ENCODE results near the gene BAZ1B. TPM values are rescaled to one million over a fixed set of nuclear protein-coding genes. Genes with fewer than 3 reads are reported as not detected.
A peak's percentile ranks its signal among the peaks of the same experiment; 100 is the strongest.
"Not testable (repeated sequence)": the region's sequence is repeated elsewhere in the genome, so short reads cannot be mapped to it uniquely, and the experiment has no call there.

The BAZ1B gene
- total and polyA plus RNA-seq, 5 donors from 2014 or later: 13.0 to 61.8 (median 13.9) TPM

GRCh38 chr7:73420016-73420415 lies 102.1 kb downstream of the BAZ1B start:
- not testable (repeated sequence) for H3K9me3 ChIP-seq (ENCODE audit: control insufficient read depth in 2 of 2, low read length in 2 of 2); H3K4me3 ChIP-seq (ENCODE audit: low read depth, low read length); H3K4me3 Mint-ChIP-seq; H3K27me3 ChIP-seq (ENCODE audit: control insufficient read depth, insufficient read depth, low read length); H3K36me3 ChIP-seq (ENCODE audit: control insufficient read depth, insufficient read depth, low read length); H3K27me3 Mint-ChIP-seq; H3K36me3 Mint-ChIP-seq; ATAC-seq (ENCODE audit: low read depth in 2 of 2); DNase-seq; H3K4me1 ChIP-seq (ENCODE audit: control insufficient read depth, insufficient read depth, low read length, poor library complexity, severe bottlenecking); H3K27ac ChIP-seq (ENCODE audit: insufficient read depth, low read length, poor library complexity, severe bottlenecking); H3K4me1 Mint-ChIP-seq; H3K9me3 Mint-ChIP-seq
- peak overlapping the region in 2 of 3 donors; percentile 14 to 51 for H3K27ac Mint-ChIP-seq

DNA sequence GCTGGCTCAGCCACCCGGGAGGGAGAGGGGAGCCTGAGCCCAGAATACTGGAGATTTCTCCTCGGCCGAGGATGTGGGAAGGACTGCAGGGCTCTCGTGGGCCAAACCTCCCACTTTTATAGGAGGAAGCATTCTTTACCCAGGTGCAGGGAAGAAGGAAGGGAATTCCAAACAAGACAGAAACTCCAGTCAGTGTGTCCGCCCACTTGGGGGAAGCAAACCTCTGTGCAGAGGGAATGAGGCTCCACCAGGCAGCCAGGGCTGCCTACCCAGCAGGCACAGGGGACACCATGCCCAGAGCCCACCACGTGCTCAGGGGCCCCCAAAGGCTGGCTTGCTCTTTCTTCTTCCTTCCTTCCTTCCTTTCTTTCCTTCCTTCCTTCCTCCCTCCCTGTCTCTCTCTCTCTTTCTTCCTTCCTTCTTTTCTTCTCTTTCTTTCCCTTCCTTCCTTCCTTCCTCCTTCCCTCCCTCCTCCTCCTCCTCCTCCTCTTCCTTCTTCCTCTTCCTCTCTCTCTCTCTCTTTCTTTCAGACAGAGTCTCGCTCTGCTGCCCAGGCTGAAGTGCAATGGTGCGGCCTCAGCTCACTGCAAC lies 103.9 kb downstream of the BAZ1B start:
- Mint-ChIP-seq H3K36me3 (no peaks in the 10 kb centered on the region), H3K27ac (no peak overlapping the region), H3K4me3 (no peak overlapping the region), H3K4me1 (peaks cover 0 to 8% (median 0%) of the 10 kb centered on the region in 4 donors), H3K27me3 (no peaks in the 10 kb centered on the region), H3K9me3 (no peaks in the 10 kb centered on the region)
- no peak overlapping the region for H3K27ac ChIP-seq (ENCODE audit: insufficient read depth, low read length, poor library complexity, severe bottlenecking)
- no peaks in the 10 kb centered on the region for H3K36me3 ChIP-seq (ENCODE audit: control insufficient read depth, insufficient read depth, low read length)
- DNase-seq (no peak), ATAC-seq (ENCODE audit: low read depth in 2 of 2) (no peak)
- no peaks in the 10 kb centered on the region for H3K4me1 ChIP-seq (ENCODE audit: control insufficient read depth, insufficient read depth, low read length, poor library complexity, severe bottlenecking)
- no peaks in the 10 kb centered on the region for H3K27me3 ChIP-seq (ENCODE audit: control insufficient read depth, insufficient read depth, low read length)
- H3K9me3 ChIP-seq (ENCODE audit: control insufficient read depth in 2 of 2, low read length in 2 of 2): no peaks in the 10 kb centered on the region
- H3K4me3 ChIP-seq (ENCODE audit: low read depth, low read length): no peak overlapping the region

GRCh38 chr7:73410541-73411131 lies 111.5 kb downstream of the BAZ1B start:
- not testable (repeated sequence) for H3K27ac ChIP-seq (ENCODE audit: insufficient read depth, low read length, poor library complexity, severe bottlenecking); H3K9me3 ChIP-seq (ENCODE audit: control insufficient read depth in 2 of 2, low read length in 2 of 2); H3K27me3 ChIP-seq (ENCODE audit: control insufficient read depth, insufficient read depth, low read length); H3K4me1 Mint-ChIP-seq; H3K9me3 Mint-ChIP-seq; H3K27me3 Mint-ChIP-seq; H3K4me3 ChIP-seq (ENCODE audit: low read depth, low read length); DNase-seq; H3K36me3 Mint-ChIP-seq; ATAC-seq (ENCODE audit: low read depth in 2 of 2); H3K4me3 Mint-ChIP-seq; H3K4me1 ChIP-seq (ENCODE audit: control insufficient read depth, insufficient read depth, low read length, poor library complexity, severe bottlenecking); H3K36me3 ChIP-seq (ENCODE audit: control insufficient read depth, insufficient read depth, low read length)
- H3K27ac Mint-ChIP-seq: peak overlapping the region in 1 of 3 donors; percentile 37

DNA sequence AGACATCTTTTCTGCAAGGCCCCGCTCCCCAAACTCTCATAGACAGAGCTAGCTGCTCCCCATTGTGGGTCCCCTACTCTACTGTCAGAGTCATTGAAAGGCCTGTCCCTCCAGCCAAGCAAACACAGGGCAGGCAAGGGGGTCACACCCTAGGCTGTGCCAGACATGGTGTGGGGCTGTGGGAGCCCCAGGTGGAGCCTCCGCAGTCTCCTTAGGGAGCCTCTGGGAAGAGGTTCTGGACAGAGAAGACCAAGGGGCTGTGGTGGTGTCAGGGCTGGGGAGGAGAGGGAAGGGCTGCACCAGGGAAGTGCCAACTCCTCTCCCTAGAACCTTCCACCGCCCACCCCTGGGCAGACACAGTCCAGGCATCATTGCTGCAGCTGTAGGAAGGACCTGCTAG lies 117.2 kb downstream of the BAZ1B start:
- not testable (repeated sequence) for H3K9me3 Mint-ChIP-seq; H3K27me3 ChIP-seq (ENCODE audit: control insufficient read depth, insufficient read depth, low read length); DNase-seq; ATAC-seq (ENCODE audit: low read depth in 2 of 2); H3K4me1 ChIP-seq (ENCODE audit: control insufficient read depth, insufficient read depth, low read length, poor library complexity, severe bottlenecking); H3K27me3 Mint-ChIP-seq; H3K36me3 ChIP-seq (ENCODE audit: control insufficient read depth, insufficient read depth, low read length); H3K9me3 ChIP-seq (ENCODE audit: control insufficient read depth in 2 of 2, low read length in 2 of 2); H3K4me1 Mint-ChIP-seq; H3K27ac Mint-ChIP-seq; H3K4me3 Mint-ChIP-seq; H3K4me3 ChIP-seq (ENCODE audit: low read depth, low read length); H3K27ac ChIP-seq (ENCODE audit: insufficient read depth, low read length, poor library complexity, severe bottlenecking); H3K36me3 Mint-ChIP-seq

DNA sequence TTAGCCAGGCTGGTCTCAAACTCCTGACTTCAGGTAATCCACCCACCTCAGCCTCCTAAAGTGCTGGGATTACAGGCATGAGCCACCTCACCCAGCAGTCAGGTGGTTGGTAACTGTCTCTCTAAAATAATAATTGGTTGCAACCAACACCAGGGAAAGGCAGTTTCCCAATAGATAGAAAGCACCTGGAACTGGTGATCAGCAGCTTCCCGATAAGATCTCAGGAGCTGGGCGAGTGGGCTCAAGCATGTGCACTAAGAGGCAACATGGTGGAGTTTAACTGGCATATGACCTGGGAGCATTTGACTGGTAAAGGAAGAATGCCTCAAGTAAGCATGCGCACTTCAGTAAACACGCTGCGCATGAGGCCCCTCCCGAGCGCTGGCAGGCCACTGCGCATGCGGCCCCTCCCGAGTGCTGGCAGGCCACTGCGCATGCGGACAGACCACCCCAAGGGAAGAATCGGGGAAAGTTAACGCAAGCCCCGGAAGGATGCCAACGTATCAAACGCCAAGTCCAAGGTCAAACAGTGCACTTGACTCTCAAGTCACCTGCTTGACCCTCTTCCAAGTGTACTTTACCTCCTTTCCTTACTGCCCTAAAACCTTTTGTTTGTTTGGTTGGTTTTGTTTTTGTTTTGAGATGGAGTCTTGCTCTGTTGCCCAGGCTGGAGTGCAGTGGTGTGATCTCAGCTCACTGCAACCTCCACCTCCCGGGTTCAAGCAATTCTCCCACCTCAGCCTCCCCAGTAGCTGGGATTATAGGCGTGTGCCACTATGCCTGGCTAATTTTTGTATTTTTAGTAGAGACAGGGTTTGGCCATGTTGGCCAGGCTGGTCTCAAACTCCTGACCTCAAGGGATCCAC lies 122.7 kb downstream of the BAZ1B start:
- H3K4me1 Mint-ChIP-seq; H3K4me3 ChIP-seq (ENCODE audit: low read depth, low read length); H3K27me3 ChIP-seq (ENCODE audit: control insufficient read depth, insufficient read depth, low read length); H3K27ac ChIP-seq (ENCODE audit: insufficient read depth, low read length, poor library complexity, severe bottlenecking); H3K27me3 Mint-ChIP-seq; H3K4me1 ChIP-seq (ENCODE audit: control insufficient read depth, insufficient read depth, low read length, poor library complexity, severe bottlenecking); ATAC-seq (ENCODE audit: low read depth in 2 of 2); H3K36me3 Mint-ChIP-seq; H3K36me3 ChIP-seq (ENCODE audit: control insufficient read depth, insufficient read depth, low read length); H3K27ac Mint-ChIP-seq; H3K9me3 Mint-ChIP-seq; H3K9me3 ChIP-seq (ENCODE audit: control insufficient read depth in 2 of 2, low read length in 2 of 2): not testable (repeated sequence)
- H3K4me3 Mint-ChIP-seq: peak overlapping the region in 3 of 4 donors; percentile 59 to 89 (median 82)
- peak in 2 of 3 donors; percentile 39 to 66 for DNase-seq

GRCh38 chr7:73397521-73398281 lies 124.4 kb downstream of the BAZ1B start:
- no peaks in the 10 kb centered on the region for H3K27me3 ChIP-seq (ENCODE audit: control insufficient read depth, insufficient read depth, low read length)
- no peaks in the 10 kb centered on the region for H3K4me1 ChIP-seq (ENCODE audit: control insufficient read depth, insufficient read depth, low read length, poor library complexity, severe bottlenecking)
- Mint-ChIP-seq H3K9me3 (peaks cover 0 to 1% (median 0%) of the 10 kb centered on the region in 7 donors), H3K27ac (no peak overlapping the region), H3K4me3 (no peak overlapping the region), H3K36me3 (no peaks in the 10 kb centered on the region), H3K4me1 (peaks cover 0 to 6% (median 3%) of the 10 kb centered on the region in 4 donors), H3K27me3 (peaks cover 4% of the 10 kb centered on the region)
- no peak overlapping the region for H3K4me3 ChIP-seq (ENCODE audit: low read depth, low read length)
- ATAC-seq (ENCODE audit: low read depth in 2 of 2) (no peak), DNase-seq (no peak)
- H3K9me3 ChIP-seq (ENCODE audit: control insufficient read depth in 2 of 2, low read length in 2 of 2): no peaks in the 10 kb centered on the region
- no peak overlapping the region for H3K27ac ChIP-seq (ENCODE audit: insufficient read depth, low read length, poor library complexity, severe bottlenecking)
- no peaks in the 10 kb centered on the region for H3K36me3 ChIP-seq (ENCODE audit: control insufficient read depth, insufficient read depth, low read length)

- Mint-ChIP-seq H3K9me3 (peaks cover 0 to 6% (median 0%) of the 10 kb centered on the region in 7 donors), H3K4me3 (no peak overlapping the region), H3K36me3 (no peaks in the 10 kb centered on the region), H3K4me1 (peaks cover 0 to 6% (median 3%) of the 10 kb centered on the region in 4 donors), H3K27ac (no peak overlapping the region), H3K27me3 (peaks cover 4% of the 10 kb centered on the region)
- Histone ChIP-seq H3K9me3 (ENCODE audit: control insufficient read depth in 2 of 2, low read length in 2 of 2) (no peaks in the 10 kb centered on the region), H3K27me3 (ENCODE audit: control insufficient read depth, insufficient read depth, low read length) (no peaks in the 10 kb centered on the region), H3K36me3 (ENCODE audit: control insufficient read depth, insufficient read depth, low read length) (no peaks in the 10 kb centered on the region), H3K4me3 (ENCODE audit: low read depth, low read length) (no peak overlapping the region), H3K27ac (ENCODE audit: insufficient read depth, low read length, poor library complexity, severe bottlenecking) (no peak overlapping the region), H3K4me1 (ENCODE audit: control insufficient read depth, insufficient read depth, low read length, poor library complexity, severe bottlenecking) (no peaks in the 10 kb centered on the region)
- DNase-seq (no peak), ATAC-seq (ENCODE audit: low read depth in 2 of 2) (no peak)
Measured at GRCh38 chr7:73395538-73396503, 126.3 kb downstream of the BAZ1B start.

Data from CD4-positive, CD25-positive, alpha-beta regulatory T cell (primary cell).